Measurements from ENCODE around the gene WASF2.

The WASF2 gene

DNA sequence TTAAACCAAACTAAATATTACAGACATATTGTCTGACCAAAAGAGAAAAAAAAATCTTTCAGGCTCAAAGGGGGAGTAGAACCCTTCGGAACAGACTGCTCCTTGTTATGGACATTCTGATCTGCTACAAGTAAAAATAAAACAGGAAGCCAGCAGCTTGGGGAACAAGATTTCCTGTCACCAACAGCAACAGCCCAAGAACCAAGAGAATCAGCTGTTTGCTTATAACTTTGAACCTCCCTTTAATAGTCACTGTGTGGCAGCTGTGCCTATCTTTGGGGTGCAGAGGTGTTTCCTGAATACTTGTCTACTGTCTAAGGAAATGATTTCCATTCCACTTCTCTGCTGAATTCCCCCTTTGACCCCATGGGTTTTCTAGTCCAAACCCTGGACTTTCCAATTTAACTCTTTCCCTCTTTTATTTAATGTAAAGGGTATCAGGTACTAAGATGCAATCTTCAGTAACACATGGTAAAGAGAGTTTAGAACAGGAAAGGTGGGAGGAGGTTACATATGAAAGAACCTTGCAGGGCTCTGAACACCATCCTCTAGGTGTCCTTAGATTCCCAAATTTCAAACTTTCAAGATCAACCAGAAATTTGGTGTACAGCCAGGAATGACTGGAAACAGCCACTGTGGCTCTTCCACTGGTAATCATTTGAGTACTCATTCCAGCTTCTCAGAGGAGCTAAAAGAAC, 58.9 kb downstream of the WASF2 start:
- peak overlapping the region in 1 of 2 experiments; percentile 2 for H3K4me3 ChIP-seq (ENCODE audit: low read depth in 1 of 2, low read length in 1 of 2)
- peaks cover 25% of the 10 kb centered on the region for H3K36me3 ChIP-seq
- peaks cover 82 to 85% of the 10 kb centered on the region in 2 experiments for H3K4me1 ChIP-seq (ENCODE audit: control insufficient read depth in 1 of 2, insufficient read depth in 1 of 2, low read depth in 1 of 2, low read length in 1 of 2)
- TF ChIP-seq, protein P1, sequence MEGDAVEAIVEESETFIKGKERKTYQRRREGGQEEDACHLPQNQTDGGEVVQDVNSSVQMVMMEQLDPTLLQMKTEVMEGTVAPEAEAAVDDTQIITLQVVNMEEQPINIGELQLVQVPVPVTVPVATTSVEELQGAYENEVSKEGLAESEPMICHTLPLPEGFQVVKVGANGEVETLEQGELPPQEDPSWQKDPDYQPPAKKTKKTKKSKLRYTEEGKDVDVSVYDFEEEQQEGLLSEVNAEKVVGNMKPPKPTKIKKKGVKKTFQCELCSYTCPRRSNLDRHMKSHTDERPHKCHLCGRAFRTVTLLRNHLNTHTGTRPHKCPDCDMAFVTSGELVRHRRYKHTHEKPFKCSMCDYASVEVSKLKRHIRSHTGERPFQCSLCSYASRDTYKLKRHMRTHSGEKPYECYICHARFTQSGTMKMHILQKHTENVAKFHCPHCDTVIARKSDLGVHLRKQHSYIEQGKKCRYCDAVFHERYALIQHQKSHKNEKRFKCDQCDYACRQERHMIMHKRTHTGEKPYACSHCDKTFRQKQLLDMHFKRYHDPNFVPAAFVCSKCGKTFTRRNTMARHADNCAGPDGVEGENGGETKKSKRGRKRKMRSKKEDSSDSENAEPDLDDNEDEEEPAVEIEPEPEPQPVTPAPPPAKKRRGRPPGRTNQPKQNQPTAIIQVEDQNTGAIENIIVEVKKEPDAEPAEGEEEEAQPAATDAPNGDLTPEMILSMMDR (IDR thresholded peaks at IDR 0.05), result no peak
- peak overlapping the region; percentile 80 for H3K27ac ChIP-seq
- no peaks in the 10 kb centered on the region for H3K27me3 ChIP-seq
- H3K9me3 ChIP-seq, result no peaks in the 10 kb centered on the region

DNA sequence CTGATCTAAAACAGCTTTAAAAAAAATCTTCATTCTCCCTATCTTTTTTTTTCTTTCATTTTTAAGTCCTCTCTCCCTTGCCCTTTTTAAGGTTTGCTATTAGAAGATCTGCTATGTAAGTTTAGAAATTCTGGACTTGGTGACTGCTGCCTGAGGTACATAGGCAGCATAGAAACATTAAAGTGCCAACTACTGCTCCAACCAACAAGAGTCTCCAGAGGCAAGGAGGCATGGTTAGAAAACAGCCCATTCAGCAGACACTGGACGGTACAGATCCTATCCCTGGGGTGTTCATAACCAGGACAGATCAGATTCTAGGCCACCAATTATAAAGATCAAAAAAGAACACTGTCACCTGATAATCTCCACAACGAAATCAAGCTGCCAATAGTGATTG, 60.9 kb downstream of the WASF2 start:
- Histone ChIP-seq H3K27me3 (no peaks in the 10 kb centered on the region), H3K4me3 (ENCODE audit: low read depth in 1 of 2, low read length in 1 of 2) (peak overlapping the region; percentile 40 to 46), H3K4me1 (ENCODE audit: control insufficient read depth in 1 of 2, insufficient read depth in 1 of 2, low read depth in 1 of 2, low read length in 1 of 2) (peaks cover 62 to 64% of the 10 kb centered on the region in 2 experiments), H3K9me3 (no peaks in the 10 kb centered on the region), H3K36me3 (peaks cover 44% of the 10 kb centered on the region), H3K27ac (peak overlapping the region; percentile 80)
- TF ChIP-seq, protein P1 (IDR thresholded peaks at IDR 0.05), result no peak

DNA sequence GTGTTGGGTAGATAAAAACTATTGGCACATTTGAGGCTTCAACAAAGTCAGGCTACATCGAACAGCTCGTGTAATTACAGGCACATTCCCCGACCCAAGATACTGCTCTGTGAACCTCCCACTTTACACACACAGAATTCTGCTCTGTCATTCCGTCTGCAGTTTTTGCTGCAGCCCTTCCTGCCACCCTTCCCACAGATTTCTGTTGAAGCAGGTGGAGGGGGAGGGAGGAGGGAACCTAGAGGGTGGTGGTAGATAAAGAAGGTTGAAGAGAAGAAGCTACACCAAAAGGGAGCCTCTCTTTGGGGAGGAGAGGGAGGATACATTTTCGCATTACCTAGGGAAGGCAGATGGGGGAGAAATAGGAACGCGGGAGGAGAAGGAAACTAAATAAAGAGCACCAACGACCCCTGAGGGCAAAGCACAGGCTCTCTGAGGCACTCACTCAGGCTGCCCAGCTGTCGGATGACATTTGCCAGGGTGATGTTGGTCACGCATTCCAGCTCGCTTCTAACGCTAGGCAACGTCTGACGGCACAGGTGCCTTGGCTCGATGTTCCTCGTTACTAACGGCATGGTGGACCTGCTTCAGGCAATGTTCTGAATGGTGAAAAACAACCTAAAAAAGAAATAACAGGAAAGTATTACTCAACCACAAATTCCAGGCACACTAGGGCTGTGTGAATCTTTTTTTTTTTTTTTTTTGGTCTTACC, 61.5 kb downstream of the WASF2 start:
- H3K4me3 ChIP-seq (ENCODE audit: low read depth in 1 of 2, low read length in 1 of 2), result peak overlapping the region; percentile 40 to 46

DNA sequence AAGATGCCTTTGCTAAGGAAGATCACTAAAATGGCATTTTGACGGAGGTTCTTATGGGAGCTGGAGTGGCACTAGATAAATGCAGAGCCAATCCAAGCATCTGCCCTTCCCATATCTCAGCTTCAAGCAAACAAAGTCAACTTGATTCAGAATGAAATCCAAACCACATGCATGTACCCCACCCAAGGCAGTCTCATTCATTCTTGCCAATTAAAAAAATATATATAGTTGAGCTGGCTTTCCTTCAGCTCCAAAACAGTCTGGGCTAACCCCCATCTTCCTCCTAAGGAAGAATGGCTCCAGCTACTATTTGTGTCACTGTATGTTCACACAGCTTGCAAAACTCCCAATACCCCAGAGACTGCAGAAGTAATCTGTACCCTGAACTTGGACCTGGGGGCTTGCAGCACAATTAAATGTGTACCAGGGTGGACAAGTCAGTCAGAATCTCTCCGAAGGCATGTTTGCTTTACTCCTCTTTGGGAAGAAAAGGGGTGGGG, 62.1 kb downstream of the WASF2 start:
- H3K27me3 ChIP-seq, result no peaks in the 10 kb centered on the region
- peaks cover 44% of the 10 kb centered on the region for H3K36me3 ChIP-seq
- peak overlapping the region; percentile 80 for H3K27ac ChIP-seq
- peaks cover 53 to 55% of the 10 kb centered on the region in 2 experiments for H3K4me1 ChIP-seq (ENCODE audit: control insufficient read depth in 1 of 2, insufficient read depth in 1 of 2, low read depth in 1 of 2, low read length in 1 of 2)
- H3K4me3 ChIP-seq (ENCODE audit: low read depth in 1 of 2, low read length in 1 of 2), result peak overlapping the region; percentile 40 to 46
- TF ChIP-seq, protein P1 (IDR thresholded peaks at IDR 0.05), result no peak
- no peaks in the 10 kb centered on the region for H3K9me3 ChIP-seq

More for the DNA sequence above, 61.5 kb downstream of the WASF2 start:
- Histone ChIP-seq H3K27me3 (no peaks in the 10 kb centered on the region), H3K27ac (peak overlapping the region; percentile 80), H3K36me3 (peaks cover 44% of the 10 kb centered on the region), H3K9me3 (no peaks in the 10 kb centered on the region), H3K4me1 (ENCODE audit: control insufficient read depth in 1 of 2, insufficient read depth in 1 of 2, low read depth in 1 of 2, low read length in 1 of 2) (peaks cover 56 to 59% of the 10 kb centered on the region in 2 experiments)
- TF ChIP-seq, protein P1 (IDR thresholded peaks at IDR 0.05), result no peak

DNA sequence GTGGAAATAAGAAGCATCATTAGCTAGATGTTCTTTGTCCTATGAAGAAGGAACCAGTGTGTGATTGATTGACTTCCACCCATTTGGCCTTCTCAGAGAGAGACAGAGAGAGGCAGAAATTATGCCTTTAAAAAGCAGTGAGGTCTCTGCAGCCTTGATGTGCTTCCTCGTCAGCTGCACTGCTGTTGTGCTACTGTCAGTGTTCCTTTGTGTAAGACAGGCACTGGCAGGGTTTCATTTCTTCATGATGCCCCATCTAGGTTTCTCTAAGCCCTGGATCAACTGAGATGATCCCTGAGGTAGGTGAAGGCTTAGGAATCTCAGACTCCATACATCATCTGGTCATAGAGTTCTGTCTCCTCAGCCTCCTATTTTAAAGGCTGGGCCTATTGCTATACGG, 62.6 kb downstream of the WASF2 start:
- Histone ChIP-seq H3K9me3 (no peaks in the 10 kb centered on the region), H3K36me3 (peaks cover 44% of the 10 kb centered on the region), H3K27ac (peak overlapping the region; percentile 80), H3K4me3 (ENCODE audit: low read depth in 1 of 2, low read length in 1 of 2) (no peak overlapping the region), H3K4me1 (ENCODE audit: control insufficient read depth in 1 of 2, insufficient read depth in 1 of 2, low read depth in 1 of 2, low read length in 1 of 2) (peaks cover 49 to 55% of the 10 kb centered on the region in 2 experiments), H3K27me3 (no peaks in the 10 kb centered on the region)
- TF ChIP-seq, protein P1 (IDR thresholded peaks at IDR 0.05), result no peak
